Activated T-helper 1 cell treated with anti-CD3 and anti-CD28 coated beads, Interleukin-2, amount 50 U/mL, for 16 hours (primary cell): ENCODE measurements around the gene NFATC2.
A peak's percentile ranks its signal among the peaks of the same experiment; 100 is the strongest.

Source experiments
- DNase-seq, 2 donors: peaks; one replicate each; pipeline ENCODE4 v3.0.0-alpha.2; 2020; ENCODE audit warnings: low read depth in 1 of 2, low spot score in 1 of 2

NFATC2 gene

GRCh38 chr20:51522207-51522606 lies 20.3 kb downstream of the NFATC2 start:
- DNase-seq: no peak

GRCh38 chr20:51517839-51518238 lies 24.7 kb downstream of the NFATC2 start:
- no peak for DNase-seq

GRCh38 chr20:51516855-51517254 lies 25.7 kb downstream of the NFATC2 start:
- no peak for DNase-seq

GRCh38 chr20:51514836-51515235 lies 27.7 kb downstream of the NFATC2 start:
- no peak for DNase-seq

GRCh38 chr20:51514249-51514648 lies 28.3 kb downstream of the NFATC2 start:
- no peak for DNase-seq

GRCh38 chr20:51513545-51513944 lies 29.0 kb downstream of the NFATC2 start:
- DNase-seq: no peak

GRCh38 chr20:51512645-51513044 lies 29.9 kb downstream of the NFATC2 start:
- no peak for DNase-seq

- no peak for DNase-seq
Measured at GRCh38 chr20:51511861-51512619, 30.5 kb downstream of the NFATC2 start.

- DNase-seq: no peak
Measured at GRCh38 chr20:51510936-51511605, 31.4 kb downstream of the NFATC2 start.

- DNase-seq: no peak
Measured at GRCh38 chr20:51510169-51510568, 32.4 kb downstream of the NFATC2 start.

GRCh38 chr20:51509208-51509607 lies 33.3 kb downstream of the NFATC2 start:
- no peak for DNase-seq

GRCh38 chr20:51508780-51509179 lies 33.7 kb downstream of the NFATC2 start:
- DNase-seq: no peak

- no peak for DNase-seq
Measured at GRCh38 chr20:51508158-51508557, 34.4 kb downstream of the NFATC2 start.

GRCh38 chr20:51507216-51508036 lies 35.1 kb downstream of the NFATC2 start:
- DNase-seq: no peak

GRCh38 chr20:51506527-51507215 lies 35.8 kb downstream of the NFATC2 start:
- no peak for DNase-seq

GRCh38 chr20:51505566-51505965 lies 37.0 kb downstream of the NFATC2 start:
- no peak for DNase-seq

- no peak for DNase-seq
Measured at GRCh38 chr20:51503376-51503775, 39.1 kb downstream of the NFATC2 start.

GRCh38 chr20:51500936-51501335 lies 41.6 kb downstream of the NFATC2 start:
- DNase-seq: peak in 1 of 2 donors; percentile 26

GRCh38 chr20:51500311-51500710 lies 42.2 kb downstream of the NFATC2 start:
- DNase-seq: peak in 1 of 2 donors; percentile 19

GRCh38 chr20:51498765-51499540 lies 43.6 kb downstream of the NFATC2 start:
- DNase-seq: no peak
